HG02840 (cell line): ENCODE measurements around the gene ELF1.

Source experiments
- ATAC-seq: cut with Tn5 transposase; IDR thresholded peaks from one replicate; pipeline ENCODE4 v1.9.1; 2021; ENCODE audit warnings: mild to moderate bottlenecking, moderate library complexity, moderate number of reproducible peaks; ENCODE audit not compliant: unreplicated experiment, low FRiP score

ELF1 gene

GRCh38 chr13:41019011-41019487, at the start of gene ELF1:
ELF1 (minus strand) TSS chr13:41019316; CDS start chr13:40982054, 37,262 bp downstream.
- peak; percentile 91 for ATAC-seq

- ATAC-seq, result no peak
Observed at GRCh38 chr13:41065078-41065477, 46.0 kb upstream of the ELF1 start.

GRCh38 chr13:41064493-41064892, 45.4 kb upstream of the ELF1 start:
- no peak for ATAC-seq

- peak; percentile 31 for ATAC-seq
Observed at GRCh38 chr13:41061914-41062837, 43.1 kb upstream of the ELF1 start.

- ATAC-seq, result peak; percentile 58
Observed at GRCh38 chr13:41061075-41061913, 42.2 kb upstream of the ELF1 start, which contains the start of gene WBP4. WBP4 (plus strand) TSS chr13:41061509; CDS start chr13:41061674, 165 bp downstream.

- peak; percentile 33 for ATAC-seq
Observed at GRCh38 chr13:41060724-41061074, 41.6 kb upstream of the ELF1 start.

- ATAC-seq, result peak; percentile 41
Observed at GRCh38 chr13:41060082-41060723, 41.1 kb upstream of the ELF1 start.

- no peak for ATAC-seq
Observed at GRCh38 chr13:41059456-41060081, 40.5 kb upstream of the ELF1 start.

GRCh38 chr13:41058295-41059070, 39.4 kb upstream of the ELF1 start:
- no peak for ATAC-seq

- ATAC-seq, result no peak
Observed at GRCh38 chr13:41056826-41057711, 38.0 kb upstream of the ELF1 start.

GRCh38 chr13:41056194-41056593, 37.1 kb upstream of the ELF1 start:
- ATAC-seq, result no peak

- ATAC-seq, result no peak
Observed at GRCh38 chr13:41054919-41055619, 36.0 kb upstream of the ELF1 start.

GRCh38 chr13:41054212-41054877, 35.2 kb upstream of the ELF1 start:
- no peak for ATAC-seq

GRCh38 chr13:41053384-41053826, 34.3 kb upstream of the ELF1 start:
- ATAC-seq, result peak; percentile 56

GRCh38 chr13:41052441-41052840, 33.3 kb upstream of the ELF1 start:
- no peak for ATAC-seq

- no peak for ATAC-seq
Observed at GRCh38 chr13:41049480-41050440, 30.6 kb upstream of the ELF1 start.
